ENCODE results near the gene NPTX2. TPM values are rescaled to one million over a fixed set of nuclear protein-coding genes. Genes with fewer than 3 reads are reported as not detected.
A peak's percentile ranks its signal among the peaks of the same experiment; 100 is the strongest.
"Not testable (repeated sequence)": the region's sequence is repeated elsewhere in the genome, so short reads cannot be mapped to it uniquely, and the experiment has no call there.

Gene NPTX2, protein sequence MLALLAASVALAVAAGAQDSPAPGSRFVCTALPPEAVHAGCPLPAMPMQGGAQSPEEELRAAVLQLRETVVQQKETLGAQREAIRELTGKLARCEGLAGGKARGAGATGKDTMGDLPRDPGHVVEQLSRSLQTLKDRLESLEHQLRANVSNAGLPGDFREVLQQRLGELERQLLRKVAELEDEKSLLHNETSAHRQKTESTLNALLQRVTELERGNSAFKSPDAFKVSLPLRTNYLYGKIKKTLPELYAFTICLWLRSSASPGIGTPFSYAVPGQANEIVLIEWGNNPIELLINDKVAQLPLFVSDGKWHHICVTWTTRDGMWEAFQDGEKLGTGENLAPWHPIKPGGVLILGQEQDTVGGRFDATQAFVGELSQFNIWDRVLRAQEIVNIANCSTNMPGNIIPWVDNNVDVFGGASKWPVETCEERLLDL
- total RNA-seq (not detected), polyA plus RNA-seq (not detected)

DNA sequence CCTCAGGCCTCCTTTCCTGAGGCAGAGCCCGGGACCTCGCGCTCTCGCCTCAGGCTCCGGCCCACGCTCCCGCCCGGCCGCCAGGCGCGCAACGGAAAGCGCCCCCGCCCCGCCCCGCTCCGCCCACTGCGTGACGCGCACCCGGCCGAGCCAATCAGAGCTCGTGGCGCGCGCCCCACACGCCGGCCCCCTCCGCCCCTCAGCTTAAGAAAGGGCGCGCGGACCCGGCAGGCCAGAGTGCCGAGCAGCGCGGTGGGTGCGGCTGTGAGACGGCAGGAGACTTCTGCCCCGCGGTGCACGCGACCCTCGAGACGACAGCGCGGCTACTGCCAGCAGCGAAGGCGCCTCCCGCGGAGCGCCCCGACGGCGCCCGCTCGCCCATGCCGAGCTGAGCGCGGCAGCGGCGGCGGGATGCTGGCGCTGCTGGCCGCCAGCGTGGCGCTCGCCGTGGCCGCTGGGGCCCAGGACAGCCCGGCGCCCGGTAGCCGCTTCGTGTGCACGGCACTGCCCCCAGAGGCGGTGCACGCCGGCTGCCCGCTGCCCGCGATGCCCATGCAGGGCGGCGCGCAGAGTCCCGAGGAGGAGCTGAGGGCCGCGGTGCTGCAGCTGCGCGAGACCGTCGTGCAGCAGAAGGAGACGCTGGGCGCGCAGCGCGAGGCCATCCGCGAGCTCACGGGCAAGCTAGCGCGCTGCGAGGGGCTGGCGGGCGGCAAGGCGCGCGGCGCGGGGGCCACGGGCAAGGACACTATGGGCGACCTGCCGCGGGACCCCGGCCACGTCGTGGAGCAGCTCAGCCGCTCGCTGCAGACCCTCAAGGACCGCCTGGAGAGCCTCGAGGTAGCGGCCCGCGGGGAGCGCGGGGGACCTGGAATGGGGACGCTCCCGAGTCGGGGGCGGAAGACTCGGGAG is at the start of gene NPTX2:
Gene NPTX2, plus strand, starts transcription at position 235 of the 909 bp plus-strand sequence. Its CDS starts 177 bp downstream, at position 412.
- Mint-ChIP-seq H3K4me1 (no peaks in the 10 kb centered on the region), H3K27ac (no peak within 1 kb of the TSS), H3K27me3 (peaks cover 56% of the 10 kb centered on the region), H3K4me3 (no peak within 1 kb of the TSS), H3K36me3 (no peaks in the 10 kb centered on the region), H3K9me3 (peaks cover 0 to 5% (median 2%) of the 10 kb centered on the region in 7 donors)
- no peaks in the 10 kb centered on the region for H3K4me1 ChIP-seq (ENCODE audit: control insufficient read depth, insufficient read depth, low read length, poor library complexity, severe bottlenecking)
- no peaks in the 10 kb centered on the region for H3K9me3 ChIP-seq (ENCODE audit: control insufficient read depth in 2 of 2, low read length in 2 of 2)
- ATAC-seq (ENCODE audit: low read depth in 2 of 2) (no peak), DNase-seq (peak in 1 of 3 donors; percentile 3)
- H3K27ac ChIP-seq (ENCODE audit: insufficient read depth, low read length, poor library complexity, severe bottlenecking), result no peak within 1 kb of the TSS
- no peak within 1 kb of the TSS for H3K4me3 ChIP-seq (ENCODE audit: low read depth, low read length)
- H3K36me3 ChIP-seq (ENCODE audit: control insufficient read depth, insufficient read depth, low read length), result no peaks in the 10 kb centered on the region
- peaks cover 5% of the 10 kb centered on the region for H3K27me3 ChIP-seq (ENCODE audit: control insufficient read depth, insufficient read depth, low read length)

DNA sequence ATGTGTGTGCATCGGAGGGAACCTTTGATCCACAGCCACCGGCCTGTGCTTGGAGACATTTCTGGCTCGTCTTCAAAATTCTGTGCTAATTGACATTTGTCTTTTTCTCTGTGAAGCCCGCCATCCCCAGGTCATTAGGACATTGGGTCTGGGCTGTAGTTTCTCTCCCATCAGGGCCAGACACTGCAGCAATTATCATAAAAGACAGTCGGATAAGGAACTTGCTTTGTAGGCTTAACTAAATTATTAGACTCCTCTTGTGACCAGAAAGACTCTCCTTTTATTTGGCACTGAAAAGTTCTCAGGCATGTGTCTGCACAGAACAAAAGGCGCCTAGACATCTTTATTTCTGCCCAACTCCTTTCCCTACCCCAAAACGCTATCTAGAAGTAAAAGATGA is 49.1 kb upstream of the NPTX2 start:
- H3K27ac ChIP-seq (ENCODE audit: insufficient read depth, low read length, poor library complexity, severe bottlenecking), result no peak overlapping the region
- no peaks in the 10 kb centered on the region for H3K27me3 ChIP-seq (ENCODE audit: control insufficient read depth, insufficient read depth, low read length)
- H3K4me3 ChIP-seq (ENCODE audit: low read depth, low read length), result no peak overlapping the region
- Mint-ChIP-seq H3K27ac (no peak overlapping the region), H3K36me3 (no peaks in the 10 kb centered on the region), H3K9me3 (peaks cover 0 to 7% (median 2%) of the 10 kb centered on the region in 7 donors), H3K4me3 (no peak overlapping the region), H3K4me1 (no peaks in the 10 kb centered on the region), H3K27me3 (peaks cover 5% of the 10 kb centered on the region)
- H3K36me3 ChIP-seq (ENCODE audit: control insufficient read depth, insufficient read depth, low read length), result no peaks in the 10 kb centered on the region
- peaks cover 0 to 4% of the 10 kb centered on the region in 2 experiments for H3K9me3 ChIP-seq (ENCODE audit: control insufficient read depth in 2 of 2, low read length in 2 of 2)
- DNase-seq, result no peak
- ATAC-seq (ENCODE audit: low read depth in 2 of 2), result no peak
- no peaks in the 10 kb centered on the region for H3K4me1 ChIP-seq (ENCODE audit: control insufficient read depth, insufficient read depth, low read length, poor library complexity, severe bottlenecking)

GRCh38 chr7:98568891-98569290 is 48.2 kb upstream of the NPTX2 start:
- no peaks in the 10 kb centered on the region for H3K27me3 ChIP-seq (ENCODE audit: control insufficient read depth, insufficient read depth, low read length)
- no peak overlapping the region for H3K27ac ChIP-seq (ENCODE audit: insufficient read depth, low read length, poor library complexity, severe bottlenecking)
- no peaks in the 10 kb centered on the region for H3K4me1 ChIP-seq (ENCODE audit: control insufficient read depth, insufficient read depth, low read length, poor library complexity, severe bottlenecking)
- Mint-ChIP-seq H3K4me1 (no peaks in the 10 kb centered on the region), H3K4me3 (no peak overlapping the region), H3K9me3 (peaks cover 0 to 6% (median 2%) of the 10 kb centered on the region in 7 donors), H3K27me3 (peaks cover 5% of the 10 kb centered on the region), H3K27ac (no peak overlapping the region), H3K36me3 (no peaks in the 10 kb centered on the region)
- no peak for ATAC-seq (ENCODE audit: low read depth in 2 of 2)
- no peak for DNase-seq
- no peak overlapping the region for H3K4me3 ChIP-seq (ENCODE audit: low read depth, low read length)
- H3K36me3 ChIP-seq (ENCODE audit: control insufficient read depth, insufficient read depth, low read length), result no peaks in the 10 kb centered on the region
- peaks cover 0 to 4% of the 10 kb centered on the region in 2 experiments for H3K9me3 ChIP-seq (ENCODE audit: control insufficient read depth in 2 of 2, low read length in 2 of 2)

- Histone ChIP-seq H3K27me3 (ENCODE audit: control insufficient read depth, insufficient read depth, low read length) (no peaks in the 10 kb centered on the region), H3K9me3 (ENCODE audit: control insufficient read depth in 2 of 2, low read length in 2 of 2) (peaks cover 0 to 2% of the 10 kb centered on the region in 2 experiments), H3K27ac (ENCODE audit: insufficient read depth, low read length, poor library complexity, severe bottlenecking) (no peak overlapping the region), H3K36me3 (ENCODE audit: control insufficient read depth, insufficient read depth, low read length) (no peaks in the 10 kb centered on the region), H3K4me1 (ENCODE audit: control insufficient read depth, insufficient read depth, low read length, poor library complexity, severe bottlenecking) (no peaks in the 10 kb centered on the region), H3K4me3 (ENCODE audit: low read depth, low read length) (no peak overlapping the region)
- no peak for DNase-seq
- peaks cover 5% of the 10 kb centered on the region for H3K27me3 Mint-ChIP-seq
- no peaks in the 10 kb centered on the region for H3K4me1 Mint-ChIP-seq
- peak overlapping the region in 1 of 4 donors; percentile 51 for H3K4me3 Mint-ChIP-seq
- ATAC-seq (ENCODE audit: low read depth in 2 of 2), result no peak
- H3K27ac Mint-ChIP-seq, result no peak overlapping the region
- peaks cover 0 to 7% (median 3%) of the 10 kb centered on the region in 7 donors for H3K9me3 Mint-ChIP-seq
- H3K36me3 Mint-ChIP-seq, result no peaks in the 10 kb centered on the region
These were observed 47.3 kb upstream of the NPTX2 start for GRCh38 chr7:98569691-98570337.

DNA sequence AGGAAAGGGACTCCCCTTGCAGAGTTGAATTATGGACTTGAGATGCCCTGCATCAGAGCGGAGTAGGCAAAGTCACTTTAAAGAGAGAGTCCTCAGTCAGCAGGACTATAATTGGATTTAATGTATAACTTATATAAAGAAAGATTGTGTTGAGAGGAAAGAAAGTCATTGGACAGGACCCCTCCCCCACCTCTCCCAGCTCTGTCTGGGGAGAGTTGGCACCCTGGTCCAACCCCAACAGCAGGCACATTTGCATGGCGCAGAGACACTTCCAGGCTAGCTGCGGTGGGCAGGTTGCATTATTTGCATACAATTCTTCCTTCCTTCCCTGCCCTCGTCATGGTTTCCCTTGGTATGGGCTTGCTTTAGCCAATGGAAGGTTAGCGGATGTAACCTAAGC is 46.1 kb upstream of the NPTX2 start:
- ATAC-seq (ENCODE audit: low read depth in 2 of 2), result no peak
- Histone ChIP-seq H3K4me1 (ENCODE audit: control insufficient read depth, insufficient read depth, low read length, poor library complexity, severe bottlenecking) (no peaks in the 10 kb centered on the region), H3K27me3 (ENCODE audit: control insufficient read depth, insufficient read depth, low read length) (no peaks in the 10 kb centered on the region), H3K4me3 (ENCODE audit: low read depth, low read length) (no peak overlapping the region), H3K9me3 (ENCODE audit: control insufficient read depth in 2 of 2, low read length in 2 of 2) (peaks cover 3 to 5% of the 10 kb centered on the region in 2 experiments), H3K36me3 (ENCODE audit: control insufficient read depth, insufficient read depth, low read length) (no peaks in the 10 kb centered on the region), H3K27ac (ENCODE audit: insufficient read depth, low read length, poor library complexity, severe bottlenecking) (no peak overlapping the region)
- Mint-ChIP-seq H3K4me3 (no peak overlapping the region), H3K27me3 (peaks cover 5% of the 10 kb centered on the region), H3K9me3 (peaks cover 0 to 15% (median 8%) of the 10 kb centered on the region in 7 donors), H3K36me3 (no peaks in the 10 kb centered on the region), H3K27ac (no peak overlapping the region), H3K4me1 (no peaks in the 10 kb centered on the region)
- DNase-seq, result no peak

DNA sequence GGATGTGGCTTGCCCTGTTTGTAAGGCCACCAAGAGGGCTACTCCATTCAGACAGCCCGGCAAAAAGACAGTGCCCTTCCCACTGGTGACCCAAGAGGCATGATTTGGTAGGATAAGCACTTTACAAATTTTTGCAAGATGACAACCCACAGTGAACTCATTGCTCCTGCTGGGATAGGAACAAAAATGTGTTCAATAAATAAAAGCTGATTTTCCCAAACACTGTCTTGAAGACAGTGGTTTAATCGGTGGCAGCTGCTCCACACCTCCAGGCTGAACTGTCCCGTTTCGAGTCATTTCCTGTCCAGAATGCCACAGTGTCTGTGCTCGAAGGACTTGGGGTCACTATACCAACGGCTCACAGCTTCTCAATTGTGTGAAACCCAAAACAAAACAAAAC is 45.1 kb upstream of the NPTX2 start:
- H3K27me3 ChIP-seq (ENCODE audit: control insufficient read depth, insufficient read depth, low read length), result no peaks in the 10 kb centered on the region
- ATAC-seq (ENCODE audit: low read depth in 2 of 2) (no peak), DNase-seq (no peak)
- peaks cover 0 to 20% (median 7%) of the 10 kb centered on the region in 7 donors for H3K9me3 Mint-ChIP-seq
- H3K36me3 ChIP-seq (ENCODE audit: control insufficient read depth, insufficient read depth, low read length), result no peaks in the 10 kb centered on the region
- H3K4me1 Mint-ChIP-seq, result no peaks in the 10 kb centered on the region
- H3K27me3 Mint-ChIP-seq, result no peaks in the 10 kb centered on the region
- no peak overlapping the region for H3K27ac ChIP-seq (ENCODE audit: insufficient read depth, low read length, poor library complexity, severe bottlenecking)
- H3K36me3 Mint-ChIP-seq, result no peaks in the 10 kb centered on the region
- no peak overlapping the region for H3K4me3 Mint-ChIP-seq
- H3K27ac Mint-ChIP-seq, result no peak overlapping the region
- peaks cover 6 to 10% of the 10 kb centered on the region in 2 experiments for H3K9me3 ChIP-seq (ENCODE audit: control insufficient read depth in 2 of 2, low read length in 2 of 2)
- H3K4me1 ChIP-seq (ENCODE audit: control insufficient read depth, insufficient read depth, low read length, poor library complexity, severe bottlenecking), result no peaks in the 10 kb centered on the region
- H3K4me3 ChIP-seq (ENCODE audit: low read depth, low read length), result no peak overlapping the region

DNA sequence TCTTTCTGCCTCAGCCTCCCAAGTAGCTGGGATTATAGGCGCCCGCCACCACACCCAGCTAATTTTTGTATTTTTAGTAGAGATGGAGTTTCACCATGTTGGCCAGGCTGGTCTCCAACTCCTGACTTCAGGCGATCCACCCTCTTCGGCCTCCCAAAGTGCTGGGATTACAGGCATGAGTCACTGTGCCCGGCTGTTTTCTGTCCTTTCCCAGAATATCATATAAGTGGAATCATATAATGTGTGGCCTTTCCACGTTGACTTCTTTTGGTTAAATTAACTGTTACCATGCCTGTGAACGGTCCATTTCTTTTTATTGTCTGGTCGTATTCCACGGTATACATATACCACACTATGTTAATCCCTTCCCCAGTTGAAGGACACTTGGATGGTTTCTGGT is 44.4 kb upstream of the NPTX2 start:
- H3K36me3 ChIP-seq (ENCODE audit: control insufficient read depth, insufficient read depth, low read length); H3K9me3 ChIP-seq (ENCODE audit: control insufficient read depth in 2 of 2, low read length in 2 of 2); H3K27me3 Mint-ChIP-seq; H3K4me1 ChIP-seq (ENCODE audit: control insufficient read depth, insufficient read depth, low read length, poor library complexity, severe bottlenecking); H3K36me3 Mint-ChIP-seq; H3K4me3 Mint-ChIP-seq; H3K4me3 ChIP-seq (ENCODE audit: low read depth, low read length); H3K4me1 Mint-ChIP-seq; ATAC-seq (ENCODE audit: low read depth in 2 of 2); DNase-seq; H3K27ac Mint-ChIP-seq; H3K27me3 ChIP-seq (ENCODE audit: control insufficient read depth, insufficient read depth, low read length); H3K27ac ChIP-seq (ENCODE audit: insufficient read depth, low read length, poor library complexity, severe bottlenecking): not testable (repeated sequence)
- H3K9me3 Mint-ChIP-seq, result peaks cover 0 to 20% (median 8%) of the 10 kb centered on the region in 7 donors

Data from CD4-positive, CD25-positive, alpha-beta regulatory T cell (primary cell).